WTC11 (cell line): Measurements from ENCODE around the gene MEIS3. TPM values are rescaled to one million over a fixed set of nuclear protein-coding genes. Genes with fewer than 3 reads are reported as not detected.

Source experiments
- ATAC-seq: fragments of 200-7000 bp; cut with Tn5 transposase; 2 replicates; pipeline ENCODE4 v1.10.0; 2021; ENCODE audit warnings: mild to moderate bottlenecking, moderate library complexity
- CTCF ChIA-PET: fragments of 300-600 bp; sonication (Branson Sonifier 250); formaldehyde crosslinking; loops from one replicate; lab custom pipeline; 2021; ENCODE audit warnings: antibody characterized with exemption; lab: Charles Lee
- POLR2A ChIA-PET: fragments of 350-600 bp; sonication (Branson Sonifier 250); formaldehyde crosslinking; loops from one replicate; lab custom pipeline; 2021; ENCODE audit warnings: antibody characterized with exemption; lab: Charles Lee
- DNase-seq: peaks from one replicate; pipeline ENCODE4 v3.0.0; 2021; ENCODE audit warnings: low spot score
- H3K27ac Mint-ChIP-seq: 2 replicates; pipeline ENCODE4 v1.8.0; 2021; ENCODE audit warnings: mixed read lengths
- H3K27me3 Mint-ChIP-seq: 2 replicates; pipeline ENCODE4 v1.8.0; 2021; ENCODE audit warnings: low read depth, mild to moderate bottlenecking, moderate library complexity, mixed read lengths
- H3K36me3 Mint-ChIP-seq: 2 replicates; pipeline ENCODE4 v1.8.0; 2021; ENCODE audit warnings: mixed read lengths
- H3K4me1 Mint-ChIP-seq: 2 replicates; pipeline ENCODE4 v1.8.0; 2022; ENCODE audit warnings: mixed read lengths
- H3K4me3 Mint-ChIP-seq: 2 replicates; pipeline ENCODE4 v1.8.0; 2021; ENCODE audit warnings: mild to moderate bottlenecking, moderate library complexity, mixed read lengths
- H3K9me3 Mint-ChIP-seq: 2 replicates; pipeline ENCODE4 v1.8.0; 2021; ENCODE audit warnings: mixed read lengths
- AFF4 ChIP-seq: sonication (generic); formaldehyde crosslinking; IDR thresholded peaks from 2 replicates; pipeline ENCODE4 v1.8.1; 2023; ENCODE audit warnings: mild to moderate bottlenecking, missing genetic modification reagents, borderline replicate concordance
- AR ChIP-seq: fragments of 250-450 bp; sonication (Bioruptor Pico); IDR thresholded peaks from 2 replicates; pipeline ENCODE4 v1.9.0; 2021; ENCODE audit warnings: mild to moderate bottlenecking
- ATF6 ChIP-seq: sonication (generic); formaldehyde crosslinking; IDR thresholded peaks from 2 replicates; pipeline ENCODE4 v1.8.1; 2023; ENCODE audit warnings: mild to moderate bottlenecking, missing genetic modification reagents
- ETV6 ChIP-seq: sonication (generic); formaldehyde crosslinking; IDR thresholded peaks from 2 replicates; pipeline ENCODE4 v1.8.1; 2022; ENCODE audit warnings: mild to moderate bottlenecking, missing genetic modification reagents
- GABPB1 ChIP-seq: sonication (generic); formaldehyde crosslinking; IDR thresholded peaks from 2 replicates; pipeline ENCODE4 v1.8.1; 2023; ENCODE audit warnings: mild to moderate bottlenecking, missing genetic modification reagents
- JAZF1 ChIP-seq: fragments of 250-450 bp; sonication (Bioruptor Pico); IDR thresholded peaks from 2 replicates; pipeline ENCODE4 v1.9.0; 2021; ENCODE audit warnings: moderate library complexity, mild to moderate bottlenecking, inconsistent platforms
- KAT7 ChIP-seq: sonication (generic); formaldehyde crosslinking; IDR thresholded peaks from 2 replicates; pipeline ENCODE4 v1.8.1; 2023; ENCODE audit warnings: missing genetic modification reagents, mild to moderate bottlenecking, borderline replicate concordance
- MYBL2 ChIP-seq: sonication (generic); formaldehyde crosslinking; IDR thresholded peaks from 2 replicates; pipeline ENCODE4 v1.8.1; 2023; ENCODE audit warnings: mild to moderate bottlenecking, moderate library complexity, missing genetic modification reagents
- NFATC4 ChIP-seq: fragments of 250-450 bp; sonication (Bioruptor Pico); IDR thresholded peaks from 2 replicates; pipeline ENCODE4 v1.9.0; 2021; ENCODE audit warnings: mild to moderate bottlenecking
- NR3C1 ChIP-seq: sonication (generic); formaldehyde crosslinking; conservative IDR thresholded peaks from 2 replicates; pipeline ENCODE4 v1.8.1; 2023; ENCODE audit warnings: low read depth, mild to moderate bottlenecking, missing genetic modification reagents
- RELA ChIP-seq: sonication (generic); formaldehyde crosslinking; IDR thresholded peaks from 2 replicates; pipeline ENCODE4 v1.8.1; 2022; ENCODE audit warnings: missing genetic modification reagents, mild to moderate bottlenecking, borderline replicate concordance
- RORB ChIP-seq: fragments of 250-450 bp; sonication (Bioruptor Pico); IDR thresholded peaks from 2 replicates; pipeline ENCODE4 v1.9.0; 2021; ENCODE audit warnings: mild to moderate bottlenecking
- SMAD3 ChIP-seq: sonication (generic); formaldehyde crosslinking; IDR thresholded peaks from 2 replicates; pipeline ENCODE4 v1.8.0; 2022; ENCODE audit warnings: missing genetic modification reagents, mild to moderate bottlenecking, borderline replicate concordance
- SMAD4 ChIP-seq: sonication (generic); formaldehyde crosslinking; IDR thresholded peaks from 2 replicates; pipeline ENCODE4 v1.8.0; 2022; ENCODE audit warnings: mild to moderate bottlenecking, missing genetic modification reagents
- TCF7 ChIP-seq: sonication (generic); formaldehyde crosslinking; IDR thresholded peaks from 2 replicates; pipeline ENCODE4 v1.8.0; 2022; ENCODE audit warnings: mild to moderate bottlenecking, low read depth, missing genetic modification reagents, moderate library complexity
- USF1 ChIP-seq: sonication (generic); formaldehyde crosslinking; IDR thresholded peaks from 2 replicates; pipeline ENCODE4 v1.8.0; 2022; ENCODE audit warnings: mild to moderate bottlenecking, missing genetic modification reagents
- ZBTB21 ChIP-seq: sonication (generic); formaldehyde crosslinking; IDR thresholded peaks from 2 replicates; pipeline ENCODE4 v1.8.1; 2023; ENCODE audit warnings: mild to moderate bottlenecking, missing genetic modification reagents, borderline replicate concordance
- ZNF219 ChIP-seq: sonication (generic); formaldehyde crosslinking; IDR thresholded peaks from 2 replicates; pipeline ENCODE4 v1.8.0; 2023; ENCODE audit warnings: missing genetic modification reagents, mild to moderate bottlenecking, borderline replicate concordance
- ZNF416 ChIP-seq: fragments of 250-450 bp; sonication (Bioruptor Pico); IDR thresholded peaks from 2 replicates; pipeline ENCODE4 v1.9.0; 2021; ENCODE audit warnings: mild to moderate bottlenecking, inconsistent platforms
- ZNF425 ChIP-seq: fragments of 250-450 bp; sonication (Bioruptor Pico); conservative IDR thresholded peaks from 2 replicates; pipeline ENCODE4 v1.9.0; 2021; ENCODE audit warnings: mild to moderate bottlenecking
- ZNF671 ChIP-seq: fragments of 250-450 bp; sonication (Bioruptor Pico); IDR thresholded peaks from 2 replicates; pipeline ENCODE4 v1.8.0; 2021; ENCODE audit warnings: mild to moderate bottlenecking
- ZSCAN18 ChIP-seq: fragments of 250-450 bp; sonication (Bioruptor Pico); IDR thresholded peaks from 2 replicates; pipeline ENCODE4 v2.1.2; 2022; ENCODE audit warnings: mild to moderate bottlenecking, moderate library complexity
- total RNA-seq: library from RNA; stranded (reverse); gene quantifications from 3 replicates; pipeline ENCODE4 v1.2.3, GENCODE V29; 2021

MEIS3 gene
- total RNA-seq, 1 experiment from 2014 or later: 38.5 TPM

- no peak for TF ChIP-seq ZSCAN18
- TF ChIP-seq NR3C1: no peak
- TF ChIP-seq ZBTB21 (CRISPR knock-in tag): no peak
- no peak for TF ChIP-seq NFATC4
- TF ChIP-seq ZNF671 (CRISPR knock-in tag): no peak
- no peak for TF ChIP-seq ZNF219 (CRISPR knock-in tag)
- TF ChIP-seq RELA (CRISPR knock-in tag): no peak
- TF ChIP-seq MYBL2 (CRISPR knock-in tag): no peak
- TF ChIP-seq JAZF1 (CRISPR knock-in tag): no peak
- no peak for TF ChIP-seq AFF4
- TF ChIP-seq, all 79 proteins: peak for 0
Observed at GRCh38 chr19:47372603-47373002, 46.7 kb downstream of the MEIS3 start (continued).

- H3K9me3 Mint-ChIP-seq: no peaks in the 10 kb centered on the region
- ATAC-seq (no peak), DNase-seq (no peak)
- ChIA-PET CTCF (interaction anchor here (1.6 kb wide), 1 partner anchor 22 kb away, joined by 4 read pairs; the partner anchor contains the start of gene DHX34), POLR2A (interaction anchor here (0.6 kb wide), 1 partner anchor 22 kb away, joined by 3 read pairs; the partner anchor contains the start of gene DHX34)
- no peak overlapping the region for H3K27ac Mint-ChIP-seq
- peaks cover 38% of the 10 kb centered on the region for H3K36me3 Mint-ChIP-seq
- H3K27me3 Mint-ChIP-seq: no peaks in the 10 kb centered on the region
- H3K4me1 Mint-ChIP-seq: no peaks in the 10 kb centered on the region
- no peak overlapping the region for H3K4me3 Mint-ChIP-seq
- TF ChIP-seq KAT7 (no peak), USF1 (CRISPR knock-in tag) (no peak), RELA (CRISPR knock-in tag) (no peak), ZNF425 (CRISPR knock-in tag) (no peak), SMAD3 (no peak), AR (CRISPR knock-in tag) (no peak), RORB (CRISPR knock-in tag) (no peak), ZNF416 (no peak), ETV6 (no peak), SMAD4 (CRISPR knock-in tag) (no peak), GABPB1 (CRISPR knock-in tag) (no peak), ATF6 (CRISPR knock-in tag) (no peak), ZBTB21 (CRISPR knock-in tag) (no peak), TCF7 (CRISPR knock-in tag) (no peak)
Observed at GRCh38 chr19:47371261-47371660, 48.1 kb downstream of the MEIS3 start.
